Vagina (tissue), 2 donors: ENCODE measurements around the gene C6orf62.

Experiments
- POLR2AphosphoS5 ChIP-seq, 2 donors: sonication (generic); formaldehyde crosslinking; IDR thresholded peaks; one replicate each; pipeline ENCODE4 v1.9.0; 2017; ENCODE audit warnings: antibody characterized with exemption in 2 of 2, mild to moderate bottlenecking in 2 of 2, low read depth in 1 of 2; ENCODE audit not compliant: insufficient read depth in 1 of 2
- TF ChIP-seq, protein P1 (sequence below), 3 experiments: fragments of 450-650 bp in 2 of 3; fragments of 200-600 bp in 1 of 3; sonication (generic) in 1 of 3; IDR thresholded peaks; one replicate each; pipeline ENCODE4 v1.5.1; 2017 to 2019; ENCODE audit warnings: antibody characterized with exemption in 3 of 3, mild to moderate bottlenecking in 2 of 3, moderate library complexity in 2 of 3

DNA sequence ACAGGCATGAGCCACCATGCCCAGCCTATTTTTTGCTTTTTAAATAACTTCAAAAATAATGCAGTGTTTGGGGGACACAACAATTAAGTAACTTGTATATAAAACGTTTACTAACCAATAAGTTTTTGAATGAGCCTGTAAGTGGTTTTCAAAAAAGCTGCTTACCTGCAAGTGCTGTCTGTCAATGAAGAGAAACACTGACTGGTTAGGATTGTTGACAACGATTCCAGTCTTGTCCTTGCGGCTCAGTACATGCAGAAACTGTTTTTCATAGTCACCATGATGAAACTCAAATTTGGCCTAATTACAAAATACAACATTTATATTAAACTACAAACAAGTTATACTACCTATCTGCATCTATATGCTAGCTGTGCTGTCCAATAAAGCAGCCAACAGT lies 10.3 kb downstream of the C6orf62 start:
- TF ChIP-seq POLR2AphosphoS5 (IDR thresholded peaks at IDR 0.05; ENCODE audit: insufficient read depth in 1 of 2, low read depth in 1 of 2), result no peak
- TF ChIP-seq, protein P1, sequence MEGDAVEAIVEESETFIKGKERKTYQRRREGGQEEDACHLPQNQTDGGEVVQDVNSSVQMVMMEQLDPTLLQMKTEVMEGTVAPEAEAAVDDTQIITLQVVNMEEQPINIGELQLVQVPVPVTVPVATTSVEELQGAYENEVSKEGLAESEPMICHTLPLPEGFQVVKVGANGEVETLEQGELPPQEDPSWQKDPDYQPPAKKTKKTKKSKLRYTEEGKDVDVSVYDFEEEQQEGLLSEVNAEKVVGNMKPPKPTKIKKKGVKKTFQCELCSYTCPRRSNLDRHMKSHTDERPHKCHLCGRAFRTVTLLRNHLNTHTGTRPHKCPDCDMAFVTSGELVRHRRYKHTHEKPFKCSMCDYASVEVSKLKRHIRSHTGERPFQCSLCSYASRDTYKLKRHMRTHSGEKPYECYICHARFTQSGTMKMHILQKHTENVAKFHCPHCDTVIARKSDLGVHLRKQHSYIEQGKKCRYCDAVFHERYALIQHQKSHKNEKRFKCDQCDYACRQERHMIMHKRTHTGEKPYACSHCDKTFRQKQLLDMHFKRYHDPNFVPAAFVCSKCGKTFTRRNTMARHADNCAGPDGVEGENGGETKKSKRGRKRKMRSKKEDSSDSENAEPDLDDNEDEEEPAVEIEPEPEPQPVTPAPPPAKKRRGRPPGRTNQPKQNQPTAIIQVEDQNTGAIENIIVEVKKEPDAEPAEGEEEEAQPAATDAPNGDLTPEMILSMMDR (IDR thresholded peaks at IDR 0.05), result no peak
